ENCODE data around the gene OR4F6. TPM values are rescaled to one million over a fixed set of nuclear protein-coding genes. Genes with fewer than 3 reads are reported as not detected.

The OR4F6 gene
- total RNA-seq, 2 donors from 2014 or later: not detected

DNA sequence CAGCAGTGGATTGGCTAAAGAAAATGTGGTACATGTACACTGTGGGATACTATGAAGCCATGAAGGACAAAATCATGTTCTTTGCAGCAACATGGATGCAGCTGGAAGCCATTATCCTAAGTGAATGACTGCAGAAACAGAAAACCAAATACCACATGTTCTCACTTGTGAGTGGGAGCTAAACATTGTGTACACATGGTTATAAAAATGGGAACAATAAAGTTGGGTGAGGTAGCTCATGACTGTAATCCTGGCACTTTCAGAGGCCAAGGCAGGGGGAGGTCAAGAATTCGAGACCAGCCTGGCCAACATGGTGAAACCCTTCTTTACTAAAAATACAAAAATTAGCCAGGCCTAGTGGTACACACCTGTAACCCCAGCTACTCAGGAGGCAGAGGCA is 3.6 kb upstream of the OR4F6 start:
- no peaks in the 10 kb centered on the region for H3K36me3 ChIP-seq
- H3K4me1 ChIP-seq (replicated peaks): no peaks in the 10 kb centered on the region
- no peak overlapping the region for H3K27ac ChIP-seq
- H3K4me3 ChIP-seq: no peak overlapping the region
- H3K9me3 ChIP-seq: no peaks in the 10 kb centered on the region
- intact Hi-C loops (cut with DNase I): no loop called here
- no peak for DNase-seq (ENCODE audit: low spot score)
- WGBS: 59% methylated on average over 1 of the region's 1 CpG
- TF ChIP-seq, protein P1, sequence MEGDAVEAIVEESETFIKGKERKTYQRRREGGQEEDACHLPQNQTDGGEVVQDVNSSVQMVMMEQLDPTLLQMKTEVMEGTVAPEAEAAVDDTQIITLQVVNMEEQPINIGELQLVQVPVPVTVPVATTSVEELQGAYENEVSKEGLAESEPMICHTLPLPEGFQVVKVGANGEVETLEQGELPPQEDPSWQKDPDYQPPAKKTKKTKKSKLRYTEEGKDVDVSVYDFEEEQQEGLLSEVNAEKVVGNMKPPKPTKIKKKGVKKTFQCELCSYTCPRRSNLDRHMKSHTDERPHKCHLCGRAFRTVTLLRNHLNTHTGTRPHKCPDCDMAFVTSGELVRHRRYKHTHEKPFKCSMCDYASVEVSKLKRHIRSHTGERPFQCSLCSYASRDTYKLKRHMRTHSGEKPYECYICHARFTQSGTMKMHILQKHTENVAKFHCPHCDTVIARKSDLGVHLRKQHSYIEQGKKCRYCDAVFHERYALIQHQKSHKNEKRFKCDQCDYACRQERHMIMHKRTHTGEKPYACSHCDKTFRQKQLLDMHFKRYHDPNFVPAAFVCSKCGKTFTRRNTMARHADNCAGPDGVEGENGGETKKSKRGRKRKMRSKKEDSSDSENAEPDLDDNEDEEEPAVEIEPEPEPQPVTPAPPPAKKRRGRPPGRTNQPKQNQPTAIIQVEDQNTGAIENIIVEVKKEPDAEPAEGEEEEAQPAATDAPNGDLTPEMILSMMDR (IDR thresholded peaks at IDR 0.05): no peak
- TF ChIP-seq POLR2A (IDR thresholded peaks at IDR 0.05): no peak
- no peak for TF ChIP-seq POLR2AphosphoS5 (IDR thresholded peaks at IDR 0.05)
- H3K27me3 ChIP-seq (replicated peaks; ENCODE audit: insufficient read depth): no peaks in the 10 kb centered on the region

DNA sequence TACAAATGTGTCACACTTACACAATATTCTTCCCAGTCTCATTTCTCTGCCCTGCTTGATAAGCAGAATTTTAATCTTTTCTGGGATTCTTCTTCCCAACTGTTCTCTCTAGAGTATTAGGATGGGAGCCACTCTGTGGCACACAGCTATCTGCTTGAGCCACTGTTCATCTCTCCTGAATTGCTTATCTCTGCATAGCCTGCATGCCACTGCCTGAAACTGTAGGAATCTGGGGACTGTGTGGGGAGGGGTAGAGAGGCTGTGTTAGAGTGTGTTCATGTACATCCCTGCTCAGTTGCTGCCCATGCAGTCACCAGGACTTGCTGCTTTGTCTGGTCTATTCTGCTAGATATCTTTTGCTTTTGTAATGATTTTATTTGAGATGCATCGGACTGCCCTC is 2.3 kb upstream of the OR4F6 start:
- no peak for DNase-seq (ENCODE audit: low spot score)
- Histone ChIP-seq H3K27ac (no peak overlapping the region), H3K9me3 (no peaks in the 10 kb centered on the region), H3K4me3 (no peak overlapping the region), H3K36me3 (no peaks in the 10 kb centered on the region), H3K27me3 (replicated peaks; ENCODE audit: insufficient read depth) (no peaks in the 10 kb centered on the region), H3K4me1 (replicated peaks) (no peaks in the 10 kb centered on the region)
- intact Hi-C loops (cut with DNase I): no loop called here
- WGBS: 91% methylated on average over 1 of the region's 1 CpG
- TF ChIP-seq POLR2A (IDR thresholded peaks at IDR 0.05) (no peak), POLR2AphosphoS5 (IDR thresholded peaks at IDR 0.05) (no peak)
- TF ChIP-seq, protein P1 (IDR thresholded peaks at IDR 0.05): no peak

DNA sequence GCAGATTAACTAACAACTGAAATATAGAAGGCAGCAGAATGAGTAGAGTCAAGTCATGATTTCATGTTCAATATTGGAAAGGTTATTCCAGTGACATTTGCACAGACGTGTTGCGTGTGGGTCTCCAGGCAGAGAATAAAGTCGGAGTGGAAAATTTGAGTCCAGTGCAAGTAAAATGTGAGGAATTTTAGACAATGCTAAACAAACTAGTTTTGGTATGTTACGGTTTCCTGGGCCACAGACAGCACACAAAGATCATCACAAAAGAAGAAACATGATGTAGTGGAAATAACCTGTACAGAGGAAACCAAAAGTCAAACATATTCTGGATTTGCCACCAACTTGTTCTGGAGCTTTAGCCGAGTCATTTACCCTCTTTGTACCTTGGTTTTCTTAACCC is 367 bp downstream of the OR4F6 start:
- WGBS: 74% methylated on average over 5 of the region's 5 CpGs
- intact Hi-C loops (cut with DNase I): no loop called here
- TF ChIP-seq POLR2A (IDR thresholded peaks at IDR 0.05) (no peak), POLR2AphosphoS5 (IDR thresholded peaks at IDR 0.05) (no peak)
- TF ChIP-seq, protein P1 (IDR thresholded peaks at IDR 0.05): no peak

DNA sequence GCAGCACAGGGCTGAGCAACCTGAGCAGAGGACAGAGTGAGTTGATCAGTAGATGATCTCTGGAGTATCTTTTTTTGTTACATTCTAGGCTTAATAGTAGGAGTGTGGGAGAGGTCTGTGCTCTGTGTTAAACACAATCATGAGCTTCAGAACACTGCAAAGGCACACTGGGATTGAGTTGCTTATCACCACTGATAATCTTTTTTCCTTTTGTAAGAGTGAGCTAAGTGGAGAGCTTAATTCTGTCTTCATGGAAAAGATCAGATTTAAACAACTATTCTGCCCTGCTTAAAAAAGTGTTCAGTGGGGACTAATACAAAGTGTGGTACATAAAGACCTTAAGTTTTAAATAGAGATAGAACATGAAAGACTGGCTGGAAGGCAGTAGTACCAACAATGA is 1.1 kb downstream of the OR4F6 start:
- Histone ChIP-seq H3K36me3 (no peaks in the 10 kb centered on the region), H3K27me3 (replicated peaks; ENCODE audit: insufficient read depth) (no peaks in the 10 kb centered on the region)
- intact Hi-C loops (cut with DNase I): no loop called here

More for the DNA sequence above, 367 bp downstream of the OR4F6 start:
- DNase-seq (ENCODE audit: low spot score): no peak
- Histone ChIP-seq H3K9me3 (no peaks in the 10 kb centered on the region), H3K4me3 (no peak overlapping the region), H3K27me3 (replicated peaks; ENCODE audit: insufficient read depth) (no peaks in the 10 kb centered on the region), H3K36me3 (no peaks in the 10 kb centered on the region), H3K4me1 (replicated peaks) (no peaks in the 10 kb centered on the region), H3K27ac (no peak overlapping the region)

DNA sequence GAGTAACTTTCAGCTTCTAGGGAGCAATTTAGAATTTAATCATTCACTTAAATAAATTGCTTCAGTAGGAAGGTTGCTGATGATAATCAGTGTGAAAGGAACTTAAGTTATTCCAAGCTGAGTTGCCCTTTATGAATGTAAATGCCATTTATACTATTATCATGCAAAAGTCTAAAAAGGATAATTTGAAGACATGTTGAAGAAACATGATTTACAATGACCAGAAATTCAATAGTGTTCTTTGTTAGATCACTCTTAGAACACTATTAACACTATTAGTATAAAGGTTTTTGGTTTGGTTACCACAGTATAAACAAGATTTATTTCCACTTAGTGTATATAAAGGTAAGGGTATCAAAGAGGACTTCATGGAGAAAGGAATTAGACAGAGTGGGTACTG is 1.6 kb downstream of the OR4F6 start:
- TF ChIP-seq POLR2AphosphoS5 (IDR thresholded peaks at IDR 0.05) (no peak), POLR2A (IDR thresholded peaks at IDR 0.05) (no peak)
- TF ChIP-seq, protein P1 (IDR thresholded peaks at IDR 0.05): no peak
- H3K4me3 ChIP-seq: no peak overlapping the region
- H3K4me1 ChIP-seq (replicated peaks): no peaks in the 10 kb centered on the region
- H3K27me3 ChIP-seq (replicated peaks; ENCODE audit: insufficient read depth): no peaks in the 10 kb centered on the region
- no peaks in the 10 kb centered on the region for H3K36me3 ChIP-seq
- H3K27ac ChIP-seq: no peak overlapping the region
- intact Hi-C loops (cut with DNase I): no loop called here
- DNase-seq (ENCODE audit: low spot score): no peak
- H3K9me3 ChIP-seq: no peaks in the 10 kb centered on the region

More for the DNA sequence above, 1.1 kb downstream of the OR4F6 start:
- Histone ChIP-seq H3K4me1 (replicated peaks) (no peaks in the 10 kb centered on the region), H3K4me3 (no peak overlapping the region), H3K9me3 (no peaks in the 10 kb centered on the region), H3K27ac (no peak overlapping the region)
- TF ChIP-seq POLR2AphosphoS5 (IDR thresholded peaks at IDR 0.05): no peak
- DNase-seq (ENCODE audit: low spot score): no peak

Data from prostate gland (tissue), 2 donors.